PC-9 (cell line): ENCODE measurements around the gene FGF19. TPM values are rescaled to one million over a fixed set of nuclear protein-coding genes. Genes with fewer than 3 reads are reported as not detected.
"Not testable (repeated sequence)": the region's sequence is repeated elsewhere in the genome, so short reads cannot be mapped to it uniquely, and the experiment has no call there.

Experiments
- BruUV-seq: library from RNA; stranded (reverse); fragments of 400-500 nt; replicated peaks from 2 replicates; lab custom pipeline; 2021; lab: Mats Ljungman, UMichigan
- CTCF ChIA-PET: fragments of 300-600 bp; sonication (Branson Sonifier 250); formaldehyde crosslinking; loops from one replicate; lab custom pipeline; 2022; ENCODE audit warnings: antibody characterized with exemption; lab: Charles Lee
- POLR2A ChIA-PET: fragments of 300-600 bp; sonication (Branson Sonifier 250); formaldehyde crosslinking; loops from one replicate; lab custom pipeline; 2022; ENCODE audit warnings: antibody characterized with exemption; ENCODE audit not compliant: unreplicated experiment; lab: Charles Lee
- DNase-seq, 2 experiments: peaks; one replicate each; pipeline versions ENCODE4 v3.0.0 to v3.0.0-alpha.2; 2015 to 2022; ENCODE audit warnings: mixed read lengths in 1 of 2
- H2AFZ ChIP-seq: fragments of 200-600 bp; sonication (generic); 2 replicates; pipeline ENCODE4 v1.8.1; 2017; ENCODE audit warnings: antibody characterized with exemption
- H3F3A ChIP-seq: fragments of 200-600 bp; sonication (generic); 2 replicates; pipeline ENCODE4 v1.8.1; 2017; ENCODE audit warnings: antibody characterized with exemption, mild to moderate bottlenecking, low read depth; ENCODE audit not compliant: insufficient read depth
- H3K27ac ChIP-seq: fragments of 200-600 bp; sonication (generic); 2 replicates; pipeline ENCODE4 v1.6.1; 2016; ENCODE audit warnings: mixed run types
- H3K27me3 ChIP-seq: fragments of 200-600 bp; sonication (generic); 2 replicates; pipeline ENCODE4 v1.6.1; 2016; ENCODE audit warnings: low read depth, mixed run types; ENCODE audit not compliant: insufficient read depth
- H3K36me3 ChIP-seq: fragments of 200-600 bp; sonication (generic); 2 replicates; pipeline ENCODE4 v1.6.1; 2016; ENCODE audit warnings: low read depth, mixed run types
- H3K4me1 ChIP-seq: fragments of 200-600 bp; sonication (generic); replicated peaks from 2 replicates; pipeline ENCODE4 v1.6.1; 2016; ENCODE audit warnings: mixed run types; ENCODE audit not compliant: insufficient read depth
- H3K4me2 ChIP-seq: fragments of 200-600 bp; sonication (generic); 2 replicates; pipeline ENCODE4 v1.6.1; 2017; ENCODE audit warnings: mixed run types
- H3K4me3 ChIP-seq: fragments of 200-600 bp; sonication (generic); 2 replicates; pipeline ENCODE4 v1.6.1; 2016; ENCODE audit warnings: mixed run types
- H3K79me2 ChIP-seq: fragments of 200-600 bp; sonication (generic); 2 replicates; pipeline ENCODE4 v1.6.1; 2017; ENCODE audit warnings: low read depth, mixed run types
- H3K9me2 ChIP-seq: fragments of 200-600 bp; sonication (generic); 2 replicates; pipeline ENCODE4 v1.8.1; 2017; ENCODE audit warnings: mild to moderate bottlenecking; ENCODE audit not compliant: insufficient read depth
- H3K9me3 ChIP-seq: fragments of 200-600 bp; sonication (generic); 2 replicates; pipeline ENCODE4 v1.8.1; 2016; ENCODE audit warnings: low read depth; ENCODE audit not compliant: insufficient read depth
- H4K20me1 ChIP-seq: fragments of 200-600 bp; sonication (generic); 2 replicates; pipeline ENCODE4 v1.8.1; 2017; ENCODE audit not compliant: insufficient read depth
- EZH2 ChIP-seq: fragments of 200-600 bp; sonication (generic); IDR thresholded peaks from 2 replicates; pipeline ENCODE4 v1.8.0; 2017; ENCODE audit warnings: antibody characterized with exemption, low read depth
- intact Hi-C: fragments of 100-400 bp; cut with micrococcal nuclease; formaldehyde crosslinking; loops from one replicate; pipeline ENCODE4 v1.10.0; 2022; ENCODE audit not compliant: unreplicated experiment
- total RNA-seq: library from RNA; stranded (reverse); gene quantifications from 2 replicates; pipeline ENCODE4 v1.2.3, GENCODE V29; 2021
- TF ChIP-seq, protein P1 (sequence below): fragments of 200-600 bp; sonication (generic); conservative IDR thresholded peaks from 2 replicates; pipeline ENCODE4 v1.6.1; 2017; ENCODE audit warnings: mixed run types, antibody characterized with exemption, mild to moderate bottlenecking, moderate library complexity

The FGF19 gene
- total RNA-seq, 1 experiment from 2014 or later, result 2.0 TPM

DNA sequence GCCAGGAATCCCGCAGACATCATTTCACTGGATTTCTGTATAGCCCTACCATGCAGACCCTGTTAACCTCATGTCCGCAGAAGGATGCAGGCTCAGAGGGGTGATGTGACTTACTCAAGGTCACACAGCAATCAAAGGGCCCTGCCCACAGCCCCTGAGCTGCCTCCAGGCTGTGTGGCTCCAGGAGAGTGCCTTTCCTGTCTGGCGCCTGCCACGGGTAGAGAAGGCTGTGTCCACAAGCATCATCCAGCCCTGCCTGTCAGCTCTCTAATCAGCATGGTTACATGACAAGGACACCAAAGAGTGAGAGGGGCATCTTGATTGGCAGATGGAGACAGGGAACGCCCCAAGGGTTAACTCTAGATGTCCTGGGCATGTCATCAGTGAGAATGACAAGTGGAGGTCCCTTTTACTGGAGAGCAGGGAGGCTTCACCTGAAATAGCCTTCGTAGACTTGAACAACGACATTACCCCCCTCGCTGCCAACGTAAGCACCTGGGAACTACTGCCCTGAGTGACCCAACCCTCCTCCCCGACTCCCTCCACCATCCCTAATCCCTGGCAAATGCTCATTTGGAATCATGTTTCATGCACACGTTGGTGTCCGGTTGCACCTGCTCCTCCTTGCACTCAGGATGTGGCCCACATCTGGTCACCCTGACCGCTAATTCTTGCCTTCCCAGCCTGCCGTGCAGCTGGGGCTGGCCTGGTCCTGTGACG, 6.9 kb downstream of the FGF19 start:
- H3K27ac ChIP-seq, result no peak overlapping the region
- no peaks in the 10 kb centered on the region for H3K27me3 ChIP-seq
- BruUV-seq, result no TSS peak
- intact Hi-C loops, result no loop called here
- H3K36me3 ChIP-seq, result no peaks in the 10 kb centered on the region
- TF ChIP-seq, protein P1, sequence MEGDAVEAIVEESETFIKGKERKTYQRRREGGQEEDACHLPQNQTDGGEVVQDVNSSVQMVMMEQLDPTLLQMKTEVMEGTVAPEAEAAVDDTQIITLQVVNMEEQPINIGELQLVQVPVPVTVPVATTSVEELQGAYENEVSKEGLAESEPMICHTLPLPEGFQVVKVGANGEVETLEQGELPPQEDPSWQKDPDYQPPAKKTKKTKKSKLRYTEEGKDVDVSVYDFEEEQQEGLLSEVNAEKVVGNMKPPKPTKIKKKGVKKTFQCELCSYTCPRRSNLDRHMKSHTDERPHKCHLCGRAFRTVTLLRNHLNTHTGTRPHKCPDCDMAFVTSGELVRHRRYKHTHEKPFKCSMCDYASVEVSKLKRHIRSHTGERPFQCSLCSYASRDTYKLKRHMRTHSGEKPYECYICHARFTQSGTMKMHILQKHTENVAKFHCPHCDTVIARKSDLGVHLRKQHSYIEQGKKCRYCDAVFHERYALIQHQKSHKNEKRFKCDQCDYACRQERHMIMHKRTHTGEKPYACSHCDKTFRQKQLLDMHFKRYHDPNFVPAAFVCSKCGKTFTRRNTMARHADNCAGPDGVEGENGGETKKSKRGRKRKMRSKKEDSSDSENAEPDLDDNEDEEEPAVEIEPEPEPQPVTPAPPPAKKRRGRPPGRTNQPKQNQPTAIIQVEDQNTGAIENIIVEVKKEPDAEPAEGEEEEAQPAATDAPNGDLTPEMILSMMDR, result no peak
- TF ChIP-seq EZH2, result no peak
- DNase-seq, result peak; percentile 34 to 53
- H3K79me2 ChIP-seq, result no peaks in the 10 kb centered on the region
- H4K20me1 ChIP-seq, result no peaks in the 10 kb centered on the region
- no peaks in the 10 kb centered on the region for H3K9me2 ChIP-seq
- H3K4me3 ChIP-seq, result no peak overlapping the region
- ChIA-PET CTCF (no interaction called here), POLR2A (interaction anchor here (0.6 kb wide), 1 partner anchor 140 kb away, joined by 3 read pairs; no protein-coding TSS in a partner anchor)
- no peak overlapping the region for H3K4me2 ChIP-seq
- H3K9me3 ChIP-seq, result peaks cover 6% of the 10 kb centered on the region; the same call in 1 of the 2 replicates
- peaks cover 48% of the 10 kb centered on the region for H3K4me1 ChIP-seq
- peaks cover 24% of the 10 kb centered on the region for H3F3A ChIP-seq
- no peak overlapping the region for H2AFZ ChIP-seq

DNA sequence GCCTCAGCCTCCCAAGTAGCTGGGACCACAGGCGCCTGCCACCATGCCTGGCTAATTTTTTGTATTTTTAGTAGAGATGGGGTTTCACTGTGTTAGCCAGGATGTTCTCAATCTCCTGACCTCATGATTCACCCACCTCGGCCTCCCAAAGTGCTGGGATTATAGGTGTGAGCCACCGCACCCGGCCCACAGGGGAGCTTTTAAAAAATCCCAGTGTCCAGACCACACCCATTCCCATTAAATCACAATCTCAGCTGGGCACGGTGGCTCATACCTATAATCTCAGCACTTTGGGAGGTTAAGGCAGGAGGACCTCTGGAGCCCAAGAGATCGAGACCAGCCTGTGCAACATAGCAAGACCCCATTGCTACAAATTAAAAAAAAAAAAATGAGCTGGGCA, 7.8 kb downstream of the FGF19 start:
- CTCF ChIA-PET, intact Hi-C loops, H3K27ac ChIP-seq, H3K9me2 ChIP-seq, BruUV-seq, H3K4me3 ChIP-seq, H4K20me1 ChIP-seq, H2AFZ ChIP-seq, H3K9me3 ChIP-seq, H3K36me3 ChIP-seq, H3K4me2 ChIP-seq, POLR2A ChIA-PET, H3K79me2 ChIP-seq, H3K27me3 ChIP-seq: not testable (repeated sequence)
- peak in 1 of 2 experiments; percentile 31 for DNase-seq
- peaks cover 27% of the 10 kb centered on the region for H3F3A ChIP-seq
- peaks cover 51% of the 10 kb centered on the region for H3K4me1 ChIP-seq

DNA sequence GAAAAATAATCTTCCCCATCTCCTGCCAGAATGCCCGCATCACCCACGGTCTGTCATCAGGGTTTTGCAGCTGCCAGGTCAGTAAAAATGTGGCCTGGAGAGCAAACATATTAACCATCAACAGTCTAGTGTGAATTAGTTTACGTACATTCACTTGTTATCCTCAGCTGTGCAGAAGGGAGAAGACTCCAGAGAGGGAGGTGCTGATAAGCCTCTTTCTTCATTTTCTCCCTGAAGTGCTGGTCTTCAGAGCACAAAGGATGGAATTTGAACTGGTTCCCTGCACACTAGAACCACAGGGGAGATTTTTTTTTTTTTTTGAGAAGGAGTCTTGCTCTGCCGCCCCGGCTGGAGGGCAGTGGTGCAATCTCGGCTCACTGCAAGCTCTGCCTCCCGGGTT, 8.2 kb downstream of the FGF19 start:
- no TSS peak for BruUV-seq
- no peaks in the 10 kb centered on the region for H3K79me2 ChIP-seq
- no peak for TF ChIP-seq EZH2
- TF ChIP-seq, protein P1, result no peak
- DNase-seq, result peak in 1 of 2 experiments; percentile 9
- ChIA-PET CTCF (no interaction called here), POLR2A (interaction anchor here (0.6 kb wide), 1 partner anchor 687 kb away, joined by 3 read pairs; no protein-coding TSS in a partner anchor)
- no peak overlapping the region for H3K27ac ChIP-seq
- H4K20me1 ChIP-seq, result no peaks in the 10 kb centered on the region
- H3K9me2 ChIP-seq, result no peaks in the 10 kb centered on the region
- H3K36me3 ChIP-seq, result no peaks in the 10 kb centered on the region
- peaks cover 6% of the 10 kb centered on the region; the same call in 1 of the 2 replicates for H3K9me3 ChIP-seq
- H3F3A ChIP-seq, result peaks cover 27% of the 10 kb centered on the region
- no peak overlapping the region for H3K4me3 ChIP-seq
- H2AFZ ChIP-seq, result no peak overlapping the region
- H3K27me3 ChIP-seq, result no peaks in the 10 kb centered on the region
- H3K4me1 ChIP-seq, result peaks cover 51% of the 10 kb centered on the region
- H3K4me2 ChIP-seq, result no peak overlapping the region
- intact Hi-C loops, result no loop called here
